ENCODE data around the gene DUSP22. TPM values are rescaled to one million over a fixed set of nuclear protein-coding genes. Genes with fewer than 3 reads are reported as not detected.

The DUSP22 gene
- total RNA-seq, 4 donors from 2014 or later, result 35.4 to 213 (median 49.5) TPM

DNA sequence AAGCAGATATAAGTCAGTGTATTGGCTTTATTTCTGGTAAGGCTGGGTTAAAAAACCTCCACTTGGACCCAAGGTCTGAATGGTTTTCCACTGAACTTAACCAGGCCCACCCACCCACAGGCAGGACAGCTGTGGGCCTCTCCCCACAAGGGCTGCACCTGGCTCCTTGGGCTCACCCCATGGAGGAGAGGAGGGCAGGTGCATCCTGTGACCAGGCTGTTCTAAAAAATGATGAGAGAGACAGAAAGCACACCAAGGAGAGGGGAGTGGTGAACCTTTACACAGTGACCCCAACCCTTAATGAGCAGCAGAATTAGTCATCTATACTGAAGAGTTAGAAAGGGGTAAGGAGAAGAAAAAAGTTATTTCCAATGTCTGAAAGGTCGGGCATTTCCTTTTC is 34.5 kb upstream of the DUSP22 start:
- peak; percentile 59 for DNase-seq
- 51 to 56% methylated on average over 1 of the region's 1 CpG for WGBS, 2 donors (ENCODE audit: low coverage in 1 of 2)

DNA sequence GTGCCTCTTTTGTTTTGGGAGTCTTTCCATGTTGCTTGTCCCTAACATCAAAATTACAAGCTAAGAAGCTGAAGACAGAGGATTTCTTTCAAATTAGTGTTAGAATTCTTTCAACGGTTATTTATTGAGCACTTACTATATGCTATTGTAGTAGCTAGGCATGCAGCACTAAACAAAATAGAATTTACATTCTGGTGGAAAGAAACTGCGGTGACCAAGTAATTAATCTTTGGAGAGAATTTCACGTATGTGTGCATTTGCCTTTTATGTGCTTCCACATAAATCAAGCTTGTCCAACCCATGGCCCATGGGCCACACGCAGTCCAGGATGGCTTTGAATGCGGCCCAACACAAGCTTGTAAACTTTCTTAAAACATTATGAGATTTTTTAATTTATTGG is 33.0 kb upstream of the DUSP22 start:
- Histone ChIP-seq H3K27me3 (no peaks in the 10 kb centered on the region), H3K9me3 (no peaks in the 10 kb centered on the region), H3K4me3 (no peak overlapping the region), H3K27ac (no peak overlapping the region), H3K4me1 (no peaks in the 10 kb centered on the region), H3K36me3 (no peaks in the 10 kb centered on the region)
- no peak for DNase-seq
- in situ Hi-C loops (cut with MboI; ENCODE audit: low pct_ligation_motif_present in 1 of 4, low pct_unique_long_range_greater_than_20kb in 1 of 4, low sequenced_read_pairs in 3 of 4), result no loop called here
- intact Hi-C loops (cut with DNase I; ENCODE audit: low total_unique reads), result no loop called here
- WGBS, 2 donors (ENCODE audit: low coverage in 1 of 2), result 72 to 87% methylated on average over 5 of the region's 5 CpGs
- no peak for TF ChIP-seq POLR2A (IDR thresholded peaks at IDR 0.05)
- TF ChIP-seq POLR2AphosphoS5 (IDR thresholded peaks at IDR 0.05), result no peak
- TF ChIP-seq, protein P1, sequence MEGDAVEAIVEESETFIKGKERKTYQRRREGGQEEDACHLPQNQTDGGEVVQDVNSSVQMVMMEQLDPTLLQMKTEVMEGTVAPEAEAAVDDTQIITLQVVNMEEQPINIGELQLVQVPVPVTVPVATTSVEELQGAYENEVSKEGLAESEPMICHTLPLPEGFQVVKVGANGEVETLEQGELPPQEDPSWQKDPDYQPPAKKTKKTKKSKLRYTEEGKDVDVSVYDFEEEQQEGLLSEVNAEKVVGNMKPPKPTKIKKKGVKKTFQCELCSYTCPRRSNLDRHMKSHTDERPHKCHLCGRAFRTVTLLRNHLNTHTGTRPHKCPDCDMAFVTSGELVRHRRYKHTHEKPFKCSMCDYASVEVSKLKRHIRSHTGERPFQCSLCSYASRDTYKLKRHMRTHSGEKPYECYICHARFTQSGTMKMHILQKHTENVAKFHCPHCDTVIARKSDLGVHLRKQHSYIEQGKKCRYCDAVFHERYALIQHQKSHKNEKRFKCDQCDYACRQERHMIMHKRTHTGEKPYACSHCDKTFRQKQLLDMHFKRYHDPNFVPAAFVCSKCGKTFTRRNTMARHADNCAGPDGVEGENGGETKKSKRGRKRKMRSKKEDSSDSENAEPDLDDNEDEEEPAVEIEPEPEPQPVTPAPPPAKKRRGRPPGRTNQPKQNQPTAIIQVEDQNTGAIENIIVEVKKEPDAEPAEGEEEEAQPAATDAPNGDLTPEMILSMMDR (IDR thresholded peaks at IDR 0.05), result no peak
- TF ChIP-seq EP300 (IDR thresholded peaks at IDR 0.05; ENCODE audit: low read depth), result no peak

More for the DNA sequence above, 34.5 kb upstream of the DUSP22 start:
- Histone ChIP-seq H3K27me3 (no peaks in the 10 kb centered on the region), H3K4me1 (peaks cover 0 to 4% (median 0%) of the 10 kb centered on the region in 4 donors), H3K27ac (no peak overlapping the region), H3K9me3 (no peaks in the 10 kb centered on the region), H3K4me3 (no peak overlapping the region), H3K36me3 (no peaks in the 10 kb centered on the region)
- TF ChIP-seq POLR2A (IDR thresholded peaks at IDR 0.05), result no peak
- TF ChIP-seq POLR2AphosphoS5 (IDR thresholded peaks at IDR 0.05), result peak in 1 of 3 donors; percentile 23
- no peak for TF ChIP-seq EP300 (IDR thresholded peaks at IDR 0.05; ENCODE audit: low read depth)
- TF ChIP-seq, protein P1 (IDR thresholded peaks at IDR 0.05), result no peak
- intact Hi-C loops (cut with DNase I; ENCODE audit: low total_unique reads) (no loop called here), in situ Hi-C loops (cut with MboI; ENCODE audit: low pct_ligation_motif_present in 1 of 4, low pct_unique_long_range_greater_than_20kb in 1 of 4, low sequenced_read_pairs in 3 of 4) (no loop called here)

- 50 to 52% methylated on average over 5 of the region's 5 CpGs for WGBS, 2 donors (ENCODE audit: low coverage in 1 of 2)
- in situ Hi-C loops (cut with MboI; ENCODE audit: low pct_ligation_motif_present in 1 of 4, low pct_unique_long_range_greater_than_20kb in 1 of 4, low sequenced_read_pairs in 3 of 4), result no loop called here
- H3K4me3 ChIP-seq, result no peak overlapping the region
- no peaks in the 10 kb centered on the region for H3K36me3 ChIP-seq
- DNase-seq, result no peak
- TF ChIP-seq POLR2AphosphoS5 (IDR thresholded peaks at IDR 0.05) (no peak), POLR2A (IDR thresholded peaks at IDR 0.05) (no peak), EP300 (IDR thresholded peaks at IDR 0.05; ENCODE audit: low read depth) (no peak)
- TF ChIP-seq, protein P1 (IDR thresholded peaks at IDR 0.05), result no peak
- peak overlapping the region in 1 of 4 donors; percentile 11 for H3K27ac ChIP-seq
- no peaks in the 10 kb centered on the region for H3K27me3 ChIP-seq
- intact Hi-C loops (cut with DNase I; ENCODE audit: low total_unique reads), result no loop called here
- H3K9me3 ChIP-seq, result no peaks in the 10 kb centered on the region
- H3K4me1 ChIP-seq, result no peaks in the 10 kb centered on the region
These were observed 32.3 kb upstream of the DUSP22 start for GRCh38 chr6:259901-260508.

- Histone ChIP-seq H3K36me3 (no peaks in the 10 kb centered on the region), H3K27ac (no peak overlapping the region), H3K4me3 (no peak overlapping the region), H3K9me3 (no peaks in the 10 kb centered on the region), H3K4me1 (no peaks in the 10 kb centered on the region), H3K27me3 (no peaks in the 10 kb centered on the region)
- no peak for DNase-seq
- WGBS, 2 donors (ENCODE audit: low coverage in 1 of 2), result 73 to 74% methylated on average over 2 of the region's 2 CpGs
- TF ChIP-seq POLR2AphosphoS5 (IDR thresholded peaks at IDR 0.05), result no peak
- TF ChIP-seq, protein P1 (IDR thresholded peaks at IDR 0.05), result no peak
- TF ChIP-seq EP300 (IDR thresholded peaks at IDR 0.05; ENCODE audit: low read depth), result no peak
- TF ChIP-seq POLR2A (IDR thresholded peaks at IDR 0.05), result no peak
- intact Hi-C loops (cut with DNase I; ENCODE audit: low total_unique reads), result no loop called here
- in situ Hi-C loops (cut with MboI; ENCODE audit: low pct_ligation_motif_present in 1 of 4, low pct_unique_long_range_greater_than_20kb in 1 of 4, low sequenced_read_pairs in 3 of 4), result no loop called here
These were observed 27.7 kb upstream of the DUSP22 start for GRCh38 chr6:264626-265025.
